Dedifferentiated amniotic fluid mesenchymal stem cell (primary cell): ENCODE data around the gene PDCD5.
A peak's percentile ranks its signal among the peaks of the same experiment; 100 is the strongest.
"Not testable (repeated sequence)": the region's sequence is repeated elsewhere in the genome, so short reads cannot be mapped to it uniquely, and the experiment has no call there.

Experiments used
- DNase-seq: peaks from one replicate; pipeline ENCODE4 v3.0.0-alpha.2; 2016; ENCODE audit errors: extremely low spot score

The PDCD5 gene

GRCh38 chr19:32580353-32580900 is 563 bp upstream of the PDCD5 start:
- DNase-seq: no peak

- peak; percentile 34 for DNase-seq
Observed at GRCh38 chr19:32581705-32582179, 752 bp downstream of the PDCD5 start.

GRCh38 chr19:32587747-32588504 is 6.9 kb downstream of the PDCD5 start:
- DNase-seq: not testable (repeated sequence)

- DNase-seq: no peak
Observed at GRCh38 chr19:32594021-32594420, 13.0 kb downstream of the PDCD5 start.

GRCh38 chr19:32595491-32595890 is 14.5 kb downstream of the PDCD5 start:
- DNase-seq: no peak

- no peak for DNase-seq
Observed at GRCh38 chr19:32598022-32598421, 17.0 kb downstream of the PDCD5 start.

- DNase-seq: no peak
Observed at GRCh38 chr19:32599258-32599657, 18.3 kb downstream of the PDCD5 start.

- DNase-seq: peak; percentile 53
Observed at GRCh38 chr19:32599736-32600157, 18.8 kb downstream of the PDCD5 start.

GRCh38 chr19:32603961-32604360 is 23.0 kb downstream of the PDCD5 start:
- no peak for DNase-seq

- DNase-seq: no peak
Observed at GRCh38 chr19:32605544-32605943, 24.6 kb downstream of the PDCD5 start.

- no peak for DNase-seq
Observed at GRCh38 chr19:32606289-32606688, 25.3 kb downstream of the PDCD5 start.

GRCh38 chr19:32607479-32607878 is 26.5 kb downstream of the PDCD5 start:
- no peak for DNase-seq

- no peak for DNase-seq
Observed at GRCh38 chr19:32611161-32611560, 30.2 kb downstream of the PDCD5 start.

GRCh38 chr19:32613008-32613407 is 32.0 kb downstream of the PDCD5 start:
- no peak for DNase-seq

- no peak for DNase-seq
Observed at GRCh38 chr19:32614916-32615315, 33.9 kb downstream of the PDCD5 start.

- no peak for DNase-seq
Observed at GRCh38 chr19:32615569-32615968, 34.6 kb downstream of the PDCD5 start.

- DNase-seq: no peak
Observed at GRCh38 chr19:32619051-32619685, 38.2 kb downstream of the PDCD5 start.

GRCh38 chr19:32622002-32622401 is 41.0 kb downstream of the PDCD5 start:
- no peak for DNase-seq

- no peak for DNase-seq
Observed at GRCh38 chr19:32624410-32624809, 43.4 kb downstream of the PDCD5 start.

- no peak for DNase-seq
Observed at GRCh38 chr19:32626969-32627368, 46.0 kb downstream of the PDCD5 start.

- no peak for DNase-seq
Observed at GRCh38 chr19:32627714-32628270, 46.8 kb downstream of the PDCD5 start.

GRCh38 chr19:32630338-32630737 is 49.3 kb downstream of the PDCD5 start:
- DNase-seq: no peak

GRCh38 chr19:32631381-32631780 is 50.4 kb downstream of the PDCD5 start:
- DNase-seq: no peak
